K562 (cell line): Measurements from ENCODE around the gene AGAP3. TPM values are rescaled to one million over a fixed set of nuclear protein-coding genes. Genes with fewer than 3 reads are reported as not detected.

Source experiments
- ATAC-seq: fragments of 200-7000 bp; cut with Tn5 transposase; 3 replicates; pipeline ENCODE4 v1.9.1; 2020; ENCODE audit warnings: moderate library complexity
- BruUV-seq: library from RNA; stranded (reverse); fragments of 400-500 nt; replicated peaks from 2 replicates; lab custom pipeline; 2021; lab: Mats Ljungman, UMichigan
- CTCF ChIA-PET: fragments of 300-600 bp; formaldehyde crosslinking; extraction: SDS; loops from one replicate; lab custom pipeline; 2021; ENCODE audit warnings: low intra/inter-chr PET ratio; lab: Yijun Ruan, JAX
- POLR2A ChIA-PET: fragments of 300-600, 350-650 bp; sonication (Branson Sonifier 250); formaldehyde crosslinking; extraction: SDS; loops from one replicate; lab custom pipeline; 2021; ENCODE audit warnings: antibody characterized with exemption, inconsistent platforms; lab: Yijun Ruan, JAX
- DNase-seq, 4 experiments: peaks; one replicate each; pipeline versions ENCODE4 v3.0.0 to v3.0.0-alpha.2; 2011 to 2018; ENCODE audit warnings: low spot score in 3 of 4, mixed read lengths in 3 of 4; ENCODE audit errors: extremely low read depth in 1 of 4
- FAIRE-seq: peaks from 2 replicates; lab custom pipeline; 2011; peaks lifted over from hg19 to GRCh38; lab: Jason Lieb, UNC
- H2AFZ ChIP-seq: 2 replicates; pipeline ENCODE4 v1.6.0; 2011; ENCODE audit warnings: low read depth, low read length, control low read depth, inconsistent platforms
- H3K27ac ChIP-seq: fragments of 200-600 bp; 3 replicates; pipeline ENCODE4 v1.8.0; 2011; ENCODE audit warnings: low read depth, mild to moderate bottlenecking, control low read depth, inconsistent platforms, low read length, moderate library complexity, mixed read lengths; ENCODE audit errors: extremely low read depth
- H3K27me3 ChIP-seq, 2 experiments: fragments of 300-600 bp in 1 of 2; 2 replicates in 1 of 2; 3 replicates in 1 of 2; pipeline versions ENCODE4 v1.6.0 to v1.8.0; 2011; ENCODE audit warnings: inconsistent platforms in 2 of 2, low read length in 2 of 2, mild to moderate bottlenecking in 1 of 2, mixed read lengths in 1 of 2, moderate library complexity in 1 of 2; ENCODE audit not compliant: control insufficient read depth in 2 of 2, insufficient read depth in 2 of 2
- H3K36me3 ChIP-seq: fragments of 300-600 bp; 3 replicates; pipeline ENCODE4 v1.8.0; 2011; ENCODE audit warnings: mild to moderate bottlenecking, low read length, inconsistent platforms; ENCODE audit not compliant: control insufficient read depth, insufficient read depth
- H3K4me1 ChIP-seq, 2 experiments: fragments of 200-600 bp in 1 of 2; replicated peaks in 1 of 2; 2 replicates in 1 of 2; 3 replicates in 1 of 2; pipeline versions ENCODE4 v1.5.1 to v1.8.0; 2011; ENCODE audit warnings: inconsistent platforms in 2 of 2, low read length in 2 of 2, mild to moderate bottlenecking in 1 of 2, mixed read lengths in 1 of 2, moderate library complexity in 1 of 2; ENCODE audit not compliant: control insufficient read depth in 2 of 2, insufficient read depth in 2 of 2
- H3K4me2 ChIP-seq: 2 replicates; pipeline ENCODE4 v1.6.1; 2011; ENCODE audit warnings: low read length, control low read depth, inconsistent platforms, mixed read lengths; ENCODE audit not compliant: insufficient read depth
- H3K4me3 ChIP-seq: fragments of 200-600 bp; sonication (generic), shearing (Covaris generic); 2 replicates; pipeline ENCODE4 v1.5.1; 2016; ENCODE audit warnings: control low read depth, inconsistent platforms
- H3K79me2 ChIP-seq: fragments of 200-600 bp; 3 replicates; pipeline ENCODE4 v1.8.0; 2011; ENCODE audit warnings: low read length, inconsistent platforms; ENCODE audit not compliant: control insufficient read depth, insufficient read depth
- H3K9ac ChIP-seq, 2 experiments: 2 replicates each; pipeline versions ENCODE4 v1.6.0 to v1.6.1; 2011; ENCODE audit warnings: low read depth in 2 of 2, low read length in 2 of 2, control low read depth in 1 of 2, inconsistent platforms in 1 of 2, mild to moderate bottlenecking in 1 of 2, mixed read lengths in 1 of 2; ENCODE audit not compliant: insufficient read depth in 1 of 2
- H3K9me1 ChIP-seq: one replicate; pipeline ENCODE4 v1.6.0; 2011; ENCODE audit warnings: inconsistent platforms, mild to moderate bottlenecking, low read length, moderate library complexity; ENCODE audit not compliant: control insufficient read depth, insufficient read depth
- H3K9me3 ChIP-seq: replicated peaks from 2 replicates; pipeline ENCODE4 v1.5.1; 2011; ENCODE audit warnings: low read depth, low read length, inconsistent platforms; ENCODE audit not compliant: control insufficient read depth, insufficient read depth
- H4K20me1 ChIP-seq: replicated peaks from 2 replicates; pipeline ENCODE4 v1.6.1; 2011; ENCODE audit warnings: low read length, inconsistent platforms, mixed read lengths; ENCODE audit not compliant: control insufficient read depth, insufficient read depth
- HDGF ChIP-seq: fragments of 450-650 bp; IDR thresholded peaks from 2 replicates; pipeline ENCODE4 v1.6.1; 2016
- NFIX ChIP-seq: fragments of 250-450 bp; sonication (Bioruptor Pico); IDR thresholded peaks from 2 replicates; pipeline ENCODE4 v1.4.0; 2020; ENCODE audit warnings: low read depth, mild to moderate bottlenecking, moderate library complexity
- POLR2A ChIP-seq: fragments of 450-650 bp; conservative IDR thresholded peaks from 2 replicates; pipeline ENCODE4 v1.6.1; 2016
- POLR2G ChIP-seq: fragments of 200-400 bp; formaldehyde crosslinking; IDR thresholded peaks from 2 replicates; pipeline ENCODE4 v1.6.1; 2017; ENCODE audit warnings: low read depth, mild to moderate bottlenecking, antibody characterized with exemption, low read length, moderate library complexity
- PTRF ChIP-seq: fragments of 450-650 bp; IDR thresholded peaks from 2 replicates; pipeline ENCODE4 v1.6.1; 2016; ENCODE audit warnings: mild to moderate bottlenecking, missing genetic modification characterization, missing compliant biosample characterization
- ZNF507 ChIP-seq: conservative IDR thresholded peaks from 2 replicates; pipeline ENCODE4 v1.6.1; 2017; ENCODE audit warnings: missing genetic modification characterization, missing compliant biosample characterization
- ZNF589 ChIP-seq: fragments of 200-800 bp; sonication (Bioruptor generic); IDR thresholded peaks from 2 replicates; pipeline ENCODE4 v1.6.1; 2016; ENCODE audit warnings: low read depth, missing genetic modification characterization, missing compliant biosample characterization
- ZSCAN29 ChIP-seq: fragments of 450-650 bp; IDR thresholded peaks from 2 replicates; pipeline ENCODE4 v1.6.1; 2017
- WGBS: fragments of 100-300 bp; shearing (Covaris generic); methylation state at CpG from one replicate; pipeline ENCODE4 v1.1.6; 2016; ENCODE audit warnings: low coverage, mixed read lengths; ENCODE audit not compliant: insufficient coverage; ENCODE audit errors: missing lambda C conversion rate; 5-methylcytosine and 5-hydroxymethylcytosine counted together
- in situ Hi-C: fragments of 300-500 bp; cut with MboI; formaldehyde crosslinking; loops from 4 replicates; pipeline ENCODE4 v1.15.0; 2018; ENCODE audit warnings: inconsistent platforms, mixed read lengths
- intact Hi-C: fragments of 100-400 bp; cut with micrococcal nuclease; formaldehyde crosslinking; loops from 2 replicates; pipeline ENCODE4 v1.14.2; 2022
- polyA plus RNA-seq, 8 experiments: library from polyadenylated mRNA; depleted of rRNA in 4 of 8; stranded (reverse) in 5 of 8; unstranded in 3 of 8; fragments of >200 nt; fragmentation: Nextera tagmentation in 2 of 8; fragmentation: Illumina TruSeq in 1 of 8; extraction: Ambion mirVana in 2 of 8; extraction: Trizol in 1 of 8; gene quantifications; 2 replicates each; pipeline versions ENCODE4 v1.2.1 to v1.2.3, GENCODE V29; 2011 to 2014; ENCODE audit warnings: inconsistent platforms in 1 of 8, missing spikeins in 1 of 8
- total RNA-seq, 7 experiments: library from RNA; depleted of rRNA in 6 of 7; stranded (reverse); fragments of >200 nt in 6 of 7; fragmentation: Illumina TruSeq in 2 of 7; extraction: Trizol in 2 of 7; gene quantifications; 2 replicates each; pipeline versions ENCODE4 v1.2.1 to v1.2.3, GENCODE V29; 2011 to 2021; ENCODE audit warnings: low replicate concordance in 1 of 7

The AGAP3 gene
- total and polyA plus RNA-seq, 9 of the 15 experiments (the other 6 are each of a cell fraction or from before 2014, with no cell fraction given): 3.4 to 208 (median 62.2) TPM

GRCh38 chr7:151143261-151144015, 57.2 kb downstream of the AGAP3 start:
- DNase-seq (no peak), ATAC-seq (no peak), FAIRE-seq (no peak)
- Histone ChIP-seq H3K9ac (no peak overlapping the region), H2AFZ (no peak overlapping the region), H3K4me3 (no peak overlapping the region), H4K20me1 (peaks cover 4% of the 10 kb centered on the region; the same call in 1 of the 2 replicates), H3K4me2 (no peak overlapping the region)
- ChIA-PET POLR2A (interaction anchor here (1.4 to 1.7 kb wide), 2 partner anchors 9 to 14 kb away, joined by 4 to 5 read pairs; no protein-coding TSS in a partner anchor), CTCF (interaction anchor here (0.6 kb wide), 1 partner anchor 11 kb away, joined by 3 read pairs; no protein-coding TSS in a partner anchor)
- WGBS: 90% methylated on average over 25 of the region's 25 CpGs
- in situ Hi-C loops: no loop called here
- intact Hi-C loops: no loop called here
- no TSS peak for BruUV-seq
- TF ChIP-seq NFIX (no peak), POLR2G (peak; percentile 19; the same call in 1 of the 2 replicates), ZNF589 (CRISPR knock-in tag) (no peak), HDGF (no peak), ZSCAN29 (no peak), ZNF507 (tag) (no peak), PTRF (no peak), POLR2A (0 out of 2 replicates have a peak, but pooled peaks have one; percentile 29)
- TF ChIP-seq, all 486 proteins: peak for 2
- no peaks in the 10 kb centered on the region for H3K79me2 ChIP-seq
- H3K27ac ChIP-seq: no peak overlapping the region
- H3K9me1 ChIP-seq: peaks cover 5% of the 10 kb centered on the region
- peaks cover 0 to 21% of the 10 kb centered on the region in 2 experiments; a peak in 2 of 5 replicates for H3K4me1 ChIP-seq
- H3K9me3 ChIP-seq: no peaks in the 10 kb centered on the region
- peaks cover 61% of the 10 kb centered on the region for H3K36me3 ChIP-seq
- peaks cover 2 to 4% of the 10 kb centered on the region in 2 experiments; a peak in 3 of 5 replicates for H3K27me3 ChIP-seq
